Measurements from ENCODE around the gene SEC23B. TPM values are rescaled to one million over a fixed set of nuclear protein-coding genes. Genes with fewer than 3 reads are reported as not detected.

Gene SEC23B
- total and polyA plus RNA-seq, 2 of the 13 experiments (the other 11 are each of a cell fraction or from before 2014, with no cell fraction given): 114 to 120 TPM

DNA sequence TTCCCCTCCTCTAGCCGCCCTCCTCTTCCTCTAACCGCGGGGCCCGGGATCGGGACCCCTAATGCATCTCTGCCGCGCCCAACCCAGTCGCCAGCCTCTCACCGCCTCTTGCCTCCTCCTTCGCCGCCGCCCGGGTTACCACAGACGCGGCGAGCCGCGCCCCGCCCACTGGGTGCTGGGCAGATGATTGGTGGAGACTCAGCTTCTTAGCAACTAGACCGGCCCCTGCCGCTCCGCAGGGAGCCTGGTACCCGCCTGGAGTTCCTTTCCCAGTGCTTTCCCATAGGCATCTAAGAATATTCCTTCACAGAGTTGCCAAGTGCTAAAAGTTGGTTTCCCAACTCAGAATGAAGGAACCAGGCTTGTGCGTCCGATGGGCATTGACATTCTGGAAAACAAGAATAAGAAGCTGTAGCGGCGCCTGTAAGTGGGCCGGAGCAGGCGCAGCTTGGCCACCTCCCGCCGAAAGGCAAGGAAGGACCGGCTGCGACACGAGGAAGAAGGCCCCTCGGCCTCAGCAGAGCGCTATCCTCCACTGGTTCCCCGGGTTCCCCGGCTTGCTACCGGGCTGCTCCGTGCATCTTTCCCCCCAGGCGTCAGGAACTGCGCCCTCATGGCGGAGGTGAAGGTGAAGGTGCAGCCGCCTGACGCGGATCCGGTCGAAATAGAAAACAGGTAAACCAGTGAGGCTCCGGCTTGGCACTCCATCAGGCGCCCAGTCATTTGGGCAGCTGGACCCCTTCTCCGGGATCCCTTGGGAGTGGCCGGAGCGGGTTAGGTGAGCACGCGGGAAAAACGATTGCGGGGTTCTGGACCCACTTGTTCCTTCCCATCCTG is 40.6 kb upstream of the SEC23B start, which contains the start of the genes DZANK1 and POLR3F (continued):
- TF ChIP-seq SMAD3 (CRISPR knock-in tag; IDR thresholded peaks at IDR 0.05): peak; percentile 72; the same call in 1 of the 2 replicates
- TF ChIP-seq MED8 (CRISPR knock-in tag; IDR thresholded peaks at IDR 0.05; ENCODE audit: insufficient replicate concordance): no peak
- no peak for TF ChIP-seq ZNF17 (CRISPR knock-in tag; IDR thresholded peaks at IDR 0.05)
- no peak for TF ChIP-seq NONO (IDR thresholded peaks at IDR 0.05)
- peak; percentile 59 for TF ChIP-seq NONO (CRISPR knock-in tag; conservative IDR thresholded peaks at IDR 0.05)
- peak; percentile 79 for TF ChIP-seq NR2C2 (CRISPR knock-in tag; IDR thresholded peaks at IDR 0.05; ENCODE audit: borderline replicate concordance)
- TF ChIP-seq, protein P1, sequence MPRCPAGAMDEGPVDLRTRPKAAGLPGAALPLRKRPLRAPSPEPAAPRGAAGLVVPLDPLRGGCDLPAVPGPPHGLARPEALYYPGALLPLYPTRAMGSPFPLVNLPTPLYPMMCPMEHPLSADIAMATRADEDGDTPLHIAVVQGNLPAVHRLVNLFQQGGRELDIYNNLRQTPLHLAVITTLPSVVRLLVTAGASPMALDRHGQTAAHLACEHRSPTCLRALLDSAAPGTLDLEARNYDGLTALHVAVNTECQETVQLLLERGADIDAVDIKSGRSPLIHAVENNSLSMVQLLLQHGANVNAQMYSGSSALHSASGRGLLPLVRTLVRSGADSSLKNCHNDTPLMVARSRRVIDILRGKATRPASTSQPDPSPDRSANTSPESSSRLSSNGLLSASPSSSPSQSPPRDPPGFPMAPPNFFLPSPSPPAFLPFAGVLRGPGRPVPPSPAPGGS (CRISPR knock-in tag; IDR thresholded peaks at IDR 0.05): peak; percentile 69; the same call in 1 of the 2 replicates
- TF ChIP-seq SP2 (CRISPR knock-in tag; IDR thresholded peaks at IDR 0.05): peak; percentile 68
- peak; percentile 67; the same call in 1 of the 2 replicates for TF ChIP-seq ZNF275 (CRISPR knock-in tag; IDR thresholded peaks at IDR 0.05; ENCODE audit: borderline replicate concordance)
- peak; percentile 76 for TF ChIP-seq KLF11 (CRISPR knock-in tag; IDR thresholded peaks at IDR 0.05)
- TF ChIP-seq MAF1 (CRISPR knock-in tag; IDR thresholded peaks at IDR 0.05; ENCODE audit: borderline replicate concordance): peak; percentile 87
- TF ChIP-seq ARID4A (CRISPR knock-in tag; IDR thresholded peaks at IDR 0.05; ENCODE audit: borderline replicate concordance): peak; percentile 97
- TF ChIP-seq ZNF468 (CRISPR knock-in tag; IDR thresholded peaks at IDR 0.05): no peak
- no peak for TF ChIP-seq SRSF9 (IDR thresholded peaks at IDR 0.05; ENCODE audit: borderline replicate concordance, insufficient read depth, low read depth, low read length, poor library complexity, severe bottlenecking)
- peak; percentile 100 for TF ChIP-seq PHF20 (CRISPR knock-in tag; IDR thresholded peaks at IDR 0.05)
- TF ChIP-seq ZNF597 (CRISPR knock-in tag; IDR thresholded peaks at IDR 0.05): no peak
- no peak for TF ChIP-seq HOXA7 (CRISPR knock-in tag; IDR thresholded peaks at IDR 0.05)
- TF ChIP-seq SP4 (CRISPR knock-in tag; IDR thresholded peaks at IDR 0.05): 0 out of 2 replicates have a peak, but pooled peaks have one; percentile 64
- 0 out of 2 replicates have a peak, but pooled peaks have one; percentile 22 for TF ChIP-seq ZNF720 (CRISPR knock-in tag; IDR thresholded peaks at IDR 0.05)
- TF ChIP-seq ADNP (CRISPR knock-in tag; IDR thresholded peaks at IDR 0.05): no peak
- peak; percentile 67; the same call in 1 of the 2 replicates for TF ChIP-seq FOXO1 (CRISPR knock-in tag; IDR thresholded peaks at IDR 0.05)
